ENCODE data around the gene JMJD1C. TPM values are rescaled to one million over a fixed set of nuclear protein-coding genes. Genes with fewer than 3 reads are reported as not detected.
"Not testable (repeated sequence)": the region's sequence is repeated elsewhere in the genome, so short reads cannot be mapped to it uniquely, and the experiment has no call there.

JMJD1C gene
- total and polyA plus RNA-seq, 11 donors, result 20.3 to 54.6 (median 34.1) TPM

GRCh38 chr10:63382066-63382465, 83.7 kb downstream of the JMJD1C start:
- no peak for ATAC-seq
- WGBS, 4 donors, result 84 to 87% (median 85%) methylated on average over 4 of the region's 4 CpGs
- intact Hi-C loops (cut with DNase I), result loop anchor here in 1 of 10 donors (10.0 kb wide), 1 partner anchor 107 kb away; no protein-coding TSS in a partner anchor

GRCh38 chr10:63377305-63377661, 88.5 kb downstream of the JMJD1C start:
- not testable (repeated sequence) for ATAC-seq, DNase-seq, H3K9me3 ChIP-seq, H3K27me3 ChIP-seq
- H3K4me3 ChIP-seq, result peak overlapping the region in 1 of 12 donors; percentile 16
- H3K36me3 ChIP-seq, result peaks cover 0 to 12% (median 7%) of the 10 kb centered on the region in 9 donors
- WGBS, 4 donors, result 86 to 95% (median 91%) methylated on average over 6 of the region's 6 CpGs
- intact Hi-C loops (cut with DNase I), result loop anchor here in 1 of 10 donors (10.0 kb wide), 1 partner anchor 68 kb away; no protein-coding TSS in a partner anchor
- H3K4me1 ChIP-seq, result peaks cover 0 to 41% (median 3%) of the 10 kb centered on the region in 12 donors
- peak overlapping the region in 2 of 12 donors; percentile 19 to 44 for H3K27ac ChIP-seq

More at GRCh38 chr10:63382066-63382465, 83.7 kb downstream of the JMJD1C start:
- no peak overlapping the region for H3K27ac ChIP-seq
- peaks cover 0 to 12% (median 7%) of the 10 kb centered on the region in 9 donors for H3K36me3 ChIP-seq
- no peak for TF ChIP-seq POLR2A (IDR thresholded peaks at IDR 0.05)
- TF ChIP-seq CTCF (IDR thresholded peaks at IDR 0.05), result no peak
- peaks cover 0 to 21% (median 7%) of the 10 kb centered on the region in 12 donors for H3K4me1 ChIP-seq
- H3K9me3 ChIP-seq, result peaks cover 0 to 4% (median 0%) of the 10 kb centered on the region in 12 donors
- no peaks in the 10 kb centered on the region for H3K27me3 ChIP-seq
- no peak overlapping the region for H3K4me3 ChIP-seq
- DNase-seq, result no peak

GRCh38 chr10:63376560-63377304, 89.0 kb downstream of the JMJD1C start:
- DNase-seq, result no peak
- TF ChIP-seq CTCF (IDR thresholded peaks at IDR 0.05) (no peak), POLR2A (IDR thresholded peaks at IDR 0.05) (no peak)
- intact Hi-C loops (cut with DNase I), result loop anchor here in 1 of 10 donors (10.0 kb wide), 1 partner anchor 68 kb away; no protein-coding TSS in a partner anchor
- Histone ChIP-seq H3K27ac (peak overlapping the region in 2 of 12 donors; percentile 19 to 44), H3K36me3 (peaks cover 0 to 12% (median 7%) of the 10 kb centered on the region in 9 donors), H3K4me1 (peaks cover 0 to 41% (median 3%) of the 10 kb centered on the region in 12 donors), H3K9me3 (peaks cover 0 to under 1% (median 0%) of the 10 kb centered on the region in 12 donors), H3K4me3 (peak overlapping the region in 1 of 12 donors; percentile 16), H3K27me3 (no peaks in the 10 kb centered on the region)
- 87 to 89% (median 88%) methylated on average over 4 of the region's 4 CpGs for WGBS, 4 donors
- no peak for ATAC-seq

DNA sequence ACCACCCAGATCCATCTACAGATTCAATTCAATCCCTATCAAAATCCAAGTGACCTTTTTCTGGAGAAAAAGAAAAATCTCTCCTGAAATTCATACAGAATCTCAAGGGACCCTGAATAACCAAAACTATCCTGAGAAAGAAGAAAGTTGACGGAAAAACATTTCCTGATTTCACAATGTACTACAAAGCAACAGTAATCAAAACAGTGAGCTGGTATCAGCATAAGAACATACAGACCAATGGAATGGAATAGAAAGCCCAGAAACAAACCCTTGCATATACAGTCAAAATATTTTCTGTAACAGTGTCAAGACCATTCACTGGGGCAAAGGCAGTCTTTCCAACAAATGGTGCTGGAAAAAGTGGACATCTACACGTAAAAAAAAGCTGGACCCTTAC, 89.9 kb downstream of the JMJD1C start:
- intact Hi-C loops (cut with DNase I), result loop anchor here in 1 of 10 donors (10.0 kb wide), 1 partner anchor 69 kb away; no protein-coding TSS in a partner anchor
- peak overlapping the region in 1 of 12 donors; percentile 44 for H3K27ac ChIP-seq
- WGBS, 4 donors, result 67 to 81% (median 74%) methylated on average over 2 of the region's 2 CpGs

More for the DNA sequence above, 89.9 kb downstream of the JMJD1C start:
- Histone ChIP-seq H3K27me3 (no peaks in the 10 kb centered on the region), H3K4me3 (no peak overlapping the region), H3K9me3 (no peaks in the 10 kb centered on the region), H3K36me3 (peaks cover 0 to 12% (median 7%) of the 10 kb centered on the region in 9 donors), H3K4me1 (peaks cover 0 to 41% (median 3%) of the 10 kb centered on the region in 12 donors)
- TF ChIP-seq POLR2A (IDR thresholded peaks at IDR 0.05) (no peak), CTCF (IDR thresholded peaks at IDR 0.05) (no peak)
- DNase-seq (no peak), ATAC-seq (peak in 3 of 4 donors; percentile 34 to 77 (median 42))
